Measurements from ENCODE around the gene THBS4.
"Not testable (repeated sequence)": the region's sequence is repeated elsewhere in the genome, so short reads cannot be mapped to it uniquely, and the experiment has no call there.

Gene THBS4

DNA sequence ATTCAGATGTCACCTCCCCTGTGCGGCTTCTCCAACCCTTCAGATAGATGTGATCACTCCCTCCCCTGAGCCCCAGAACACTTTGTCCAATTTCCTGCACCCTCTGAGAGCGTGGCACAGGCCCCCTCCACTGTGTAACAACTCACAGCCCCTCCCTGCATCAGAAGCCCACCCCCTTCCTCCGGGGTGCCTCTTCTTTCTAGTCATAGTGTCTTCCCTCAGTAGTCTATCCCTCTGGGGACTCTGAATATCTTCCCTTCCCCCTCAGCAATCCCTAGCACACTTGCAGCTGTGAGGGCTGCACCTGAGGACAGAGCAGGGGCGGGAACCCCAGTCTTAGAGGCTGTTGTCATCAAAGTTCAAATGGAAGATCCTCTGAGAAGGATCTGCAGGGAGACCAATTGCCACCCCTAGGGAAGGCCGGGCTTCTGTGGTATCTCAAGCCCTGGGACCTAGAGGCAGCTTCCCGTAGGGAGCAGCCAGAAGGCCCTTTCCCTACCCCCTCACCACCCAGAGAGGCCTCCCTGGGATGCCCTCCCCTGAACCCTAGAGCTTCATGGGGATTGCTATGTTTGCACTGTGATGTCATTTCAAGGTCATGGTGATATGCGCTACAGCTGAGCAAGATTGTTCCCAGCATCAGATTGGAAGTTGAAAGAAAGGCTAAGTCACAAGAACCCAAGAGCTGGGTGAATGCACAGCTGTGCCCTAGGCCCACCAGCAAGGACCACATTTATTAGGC is 70.7 kb downstream of the THBS4 start:
- Histone ChIP-seq H3K4me3 (ENCODE audit: low read depth in 1 of 2, low read length in 2 of 2) (no peak overlapping the region), H3K9me3 (ENCODE audit: low read length) (no peaks in the 10 kb centered on the region), H3K27me3 (ENCODE audit: control insufficient read depth in 1 of 2, insufficient read depth in 2 of 2, low read length in 2 of 2) (no peaks in the 10 kb centered on the region), H3K4me1 (ENCODE audit: insufficient read depth, low read length) (peaks cover 17% of the 10 kb centered on the region), H3K9ac (ENCODE audit: low read length) (no peak overlapping the region), H3K27ac (ENCODE audit: low read depth, low read length) (no peak overlapping the region), H3K36me3 (ENCODE audit: insufficient read depth, low read length) (no peaks in the 10 kb centered on the region)

DNA sequence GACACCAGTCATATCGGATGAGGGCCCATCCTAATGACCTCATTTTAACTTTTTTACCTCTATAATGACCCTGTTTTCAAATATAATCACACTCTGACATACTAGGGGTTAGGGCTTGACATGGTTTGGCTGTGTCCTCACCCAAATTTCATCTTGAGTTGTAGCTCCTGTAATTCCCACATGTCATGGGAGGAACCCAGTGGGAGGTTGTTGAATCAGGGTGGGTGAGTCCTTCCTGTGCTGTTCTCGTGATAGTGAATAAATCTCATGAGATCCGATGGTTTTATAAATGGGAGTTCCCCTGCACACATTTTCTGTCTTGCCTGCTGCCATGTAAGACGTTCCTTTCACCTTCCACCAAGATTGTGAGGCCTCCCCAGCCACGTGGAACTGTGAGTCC is 71.8 kb downstream of the THBS4 start:
- H3K9me3 ChIP-seq (ENCODE audit: low read length) = no peaks in the 10 kb centered on the region
- H3K27me3 ChIP-seq (ENCODE audit: control insufficient read depth in 1 of 2, insufficient read depth in 2 of 2, low read length in 2 of 2) = no peaks in the 10 kb centered on the region

DNA sequence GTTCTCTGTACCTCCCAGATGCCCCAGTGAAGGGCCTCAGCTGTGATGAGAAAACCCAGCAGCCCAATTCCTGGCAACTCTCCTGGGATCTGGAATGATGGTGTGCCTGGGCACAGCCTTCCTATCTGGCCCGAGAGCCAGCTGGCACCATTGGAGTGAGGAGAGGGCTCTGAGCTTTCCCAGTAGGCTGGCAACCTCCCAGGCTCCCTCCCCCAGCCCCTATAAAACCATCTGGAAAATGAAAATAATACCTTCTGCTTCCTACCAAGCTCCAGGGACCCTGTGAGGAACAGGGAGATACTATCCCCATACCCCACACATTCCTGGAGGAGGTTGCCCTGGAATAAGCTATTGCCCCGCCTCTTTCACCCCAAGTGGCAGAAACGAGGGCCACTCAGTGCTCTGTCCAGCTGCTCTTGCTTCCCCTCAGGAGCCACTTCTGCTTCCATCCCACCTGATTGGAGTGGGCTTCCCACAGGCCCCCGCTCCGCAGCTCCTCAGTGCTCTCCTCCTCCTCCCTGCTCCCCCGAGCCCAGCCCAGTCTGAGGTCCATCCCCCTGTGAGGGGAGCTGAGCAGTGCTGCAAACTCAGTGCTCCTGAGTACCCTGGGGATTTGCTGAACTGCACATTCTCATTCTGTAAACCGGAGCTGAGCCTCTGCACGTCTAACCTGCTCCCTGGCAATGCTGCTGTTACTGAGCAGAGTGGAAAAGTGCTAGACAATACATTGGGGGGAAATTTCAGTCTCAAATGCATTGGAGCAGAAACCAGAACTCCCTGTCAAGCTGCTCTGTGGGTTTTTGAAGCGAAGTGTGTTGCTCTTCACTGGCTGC is 74.7 kb downstream of the THBS4 start:
- Histone ChIP-seq H3K27ac (ENCODE audit: low read depth, low read length) (peak overlapping the region; percentile 60), H3K9me3 (ENCODE audit: low read length) (no peaks in the 10 kb centered on the region), H3K36me3 (ENCODE audit: insufficient read depth, low read length) (no peaks in the 10 kb centered on the region), H3K4me1 (ENCODE audit: insufficient read depth, low read length) (peaks cover 22% of the 10 kb centered on the region), H3K9ac (ENCODE audit: low read length) (no peak overlapping the region), H3K4me3 (ENCODE audit: low read depth in 1 of 2, low read length in 2 of 2) (peak overlapping the region in 1 of 2 donors; percentile 4), H3K27me3 (ENCODE audit: control insufficient read depth in 1 of 2, insufficient read depth in 2 of 2, low read length in 2 of 2) (no peaks in the 10 kb centered on the region)

More for the DNA sequence above, 71.8 kb downstream of the THBS4 start:
- no peak overlapping the region for H3K4me3 ChIP-seq (ENCODE audit: low read depth in 1 of 2, low read length in 2 of 2)
- H3K36me3 ChIP-seq (ENCODE audit: insufficient read depth, low read length) = no peaks in the 10 kb centered on the region
- H3K4me1 ChIP-seq (ENCODE audit: insufficient read depth, low read length) = peaks cover 22% of the 10 kb centered on the region
- no peak overlapping the region for H3K9ac ChIP-seq (ENCODE audit: low read length)
- H3K27ac ChIP-seq (ENCODE audit: low read depth, low read length) = no peak overlapping the region

DNA sequence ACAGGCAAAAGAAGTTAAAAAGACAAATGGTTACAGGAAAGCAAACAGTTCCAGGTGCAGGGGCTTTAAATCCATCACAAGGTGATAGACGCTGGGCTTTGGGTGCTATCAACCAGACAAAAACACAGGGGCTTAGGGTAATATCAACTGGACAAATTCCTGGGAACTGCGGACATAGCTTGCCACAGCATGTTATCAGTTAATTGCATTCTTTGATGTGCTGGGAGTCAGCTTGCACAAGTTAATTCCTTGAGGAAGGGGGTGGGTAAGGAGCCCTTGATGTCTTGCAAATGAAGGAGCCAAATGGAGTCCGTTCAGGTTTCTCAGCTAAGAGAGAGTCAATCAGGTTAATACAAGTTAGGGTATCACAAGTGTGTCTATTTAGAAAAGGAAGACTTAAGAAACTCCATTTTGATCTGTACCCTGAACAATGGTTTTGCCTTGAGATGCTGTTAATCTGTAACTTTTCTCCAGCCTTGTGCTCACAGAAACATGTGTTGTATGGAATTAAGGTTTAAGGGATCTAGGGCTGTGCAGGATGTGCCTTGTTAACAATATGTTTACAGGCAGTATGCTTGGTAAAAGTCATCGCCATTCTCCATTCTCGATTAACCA is 76.3 kb downstream of the THBS4 start:
- not testable (repeated sequence) for H3K4me3 ChIP-seq (ENCODE audit: low read depth in 1 of 2, low read length in 2 of 2); H3K27me3 ChIP-seq (ENCODE audit: control insufficient read depth in 1 of 2, insufficient read depth in 2 of 2, low read length in 2 of 2); H3K27ac ChIP-seq (ENCODE audit: low read depth, low read length); H3K36me3 ChIP-seq (ENCODE audit: insufficient read depth, low read length); H3K9me3 ChIP-seq (ENCODE audit: low read length); H3K9ac ChIP-seq (ENCODE audit: low read length)
- H3K4me1 ChIP-seq (ENCODE audit: insufficient read depth, low read length) = peaks cover 22% of the 10 kb centered on the region

DNA sequence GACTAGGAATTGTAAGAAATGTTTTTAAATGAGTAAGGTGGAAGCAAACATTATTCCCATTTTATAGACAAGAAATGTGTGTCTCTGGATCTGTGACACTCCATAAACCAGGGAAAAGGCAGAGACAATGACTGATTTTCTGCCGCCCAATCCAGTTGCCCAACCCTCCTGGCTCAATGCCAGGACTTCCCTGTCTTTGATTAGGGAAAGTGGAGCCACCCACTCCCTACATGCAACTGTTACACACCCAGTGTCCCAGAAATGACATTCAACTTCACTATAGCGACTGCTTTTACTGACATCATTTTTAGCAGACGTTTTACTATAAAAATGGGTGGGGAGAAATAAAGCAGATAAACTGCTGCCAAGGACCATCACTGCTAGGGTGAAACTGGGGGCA is 79.7 kb downstream of the THBS4 start:
- peaks cover 16% of the 10 kb centered on the region for H3K4me1 ChIP-seq (ENCODE audit: insufficient read depth, low read length)

DNA sequence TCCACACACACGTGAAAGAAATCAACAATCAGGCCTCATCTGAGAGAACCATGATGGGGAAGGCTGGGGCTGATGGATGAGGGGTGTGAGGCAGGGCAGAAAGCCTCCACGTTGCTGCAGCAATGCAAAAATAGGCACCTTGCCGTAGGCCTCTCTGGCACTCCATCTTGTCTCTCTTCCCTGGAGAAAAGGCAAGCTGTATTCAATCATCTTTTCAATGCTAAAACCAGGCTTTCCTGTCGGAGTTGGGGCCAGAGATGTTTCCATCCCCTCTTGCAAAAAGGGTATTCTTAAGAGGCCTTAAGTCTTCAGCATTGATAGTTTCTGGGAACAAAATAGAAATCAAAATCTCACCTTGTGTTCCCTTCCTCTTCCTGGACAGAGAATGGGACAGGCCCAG is 80.9 kb downstream of the THBS4 start:
- Histone ChIP-seq H3K4me3 (ENCODE audit: low read depth in 1 of 2, low read length in 2 of 2) (no peak overlapping the region), H3K36me3 (ENCODE audit: insufficient read depth, low read length) (no peaks in the 10 kb centered on the region), H3K27ac (ENCODE audit: low read depth, low read length) (no peak overlapping the region), H3K27me3 (ENCODE audit: control insufficient read depth in 1 of 2, insufficient read depth in 2 of 2, low read length in 2 of 2) (no peaks in the 10 kb centered on the region), H3K9ac (ENCODE audit: low read length) (no peak overlapping the region), H3K9me3 (ENCODE audit: low read length) (no peaks in the 10 kb centered on the region), H3K4me1 (ENCODE audit: insufficient read depth, low read length) (peaks cover 4% of the 10 kb centered on the region)

More for the DNA sequence above, 79.7 kb downstream of the THBS4 start:
- Histone ChIP-seq H3K4me3 (ENCODE audit: low read depth in 1 of 2, low read length in 2 of 2) (no peak overlapping the region), H3K27me3 (ENCODE audit: control insufficient read depth in 1 of 2, insufficient read depth in 2 of 2, low read length in 2 of 2) (no peaks in the 10 kb centered on the region), H3K9ac (ENCODE audit: low read length) (no peak overlapping the region), H3K27ac (ENCODE audit: low read depth, low read length) (no peak overlapping the region), H3K9me3 (ENCODE audit: low read length) (no peaks in the 10 kb centered on the region), H3K36me3 (ENCODE audit: insufficient read depth, low read length) (no peaks in the 10 kb centered on the region)

DNA sequence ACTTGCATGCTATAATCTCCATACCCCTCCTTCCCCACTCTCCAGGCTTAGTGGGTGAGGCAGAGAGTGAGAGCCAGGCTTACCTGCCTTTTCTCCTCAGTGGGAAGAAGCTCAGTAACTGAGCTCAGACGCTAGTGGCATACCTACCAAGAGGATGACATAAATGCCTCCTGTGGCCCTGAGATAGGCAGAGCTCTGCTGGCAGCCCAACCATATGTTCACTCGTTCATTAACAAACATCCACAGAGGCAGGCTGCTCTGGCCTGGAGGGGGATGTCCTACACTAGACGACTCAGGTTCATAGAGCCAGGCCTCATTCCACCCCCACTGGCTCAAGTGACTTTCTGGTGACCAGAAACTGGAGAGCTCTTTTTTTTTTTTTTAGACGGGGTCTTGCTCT is 81.3 kb downstream of the THBS4 start:
- Histone ChIP-seq H3K9me3 (ENCODE audit: low read length) (no peaks in the 10 kb centered on the region), H3K4me3 (ENCODE audit: low read depth in 1 of 2, low read length in 2 of 2) (no peak overlapping the region), H3K4me1 (ENCODE audit: insufficient read depth, low read length) (no peaks in the 10 kb centered on the region), H3K27me3 (ENCODE audit: control insufficient read depth in 1 of 2, insufficient read depth in 2 of 2, low read length in 2 of 2) (no peaks in the 10 kb centered on the region), H3K27ac (ENCODE audit: low read depth, low read length) (no peak overlapping the region), H3K36me3 (ENCODE audit: insufficient read depth, low read length) (no peaks in the 10 kb centered on the region), H3K9ac (ENCODE audit: low read length) (no peak overlapping the region)

DNA sequence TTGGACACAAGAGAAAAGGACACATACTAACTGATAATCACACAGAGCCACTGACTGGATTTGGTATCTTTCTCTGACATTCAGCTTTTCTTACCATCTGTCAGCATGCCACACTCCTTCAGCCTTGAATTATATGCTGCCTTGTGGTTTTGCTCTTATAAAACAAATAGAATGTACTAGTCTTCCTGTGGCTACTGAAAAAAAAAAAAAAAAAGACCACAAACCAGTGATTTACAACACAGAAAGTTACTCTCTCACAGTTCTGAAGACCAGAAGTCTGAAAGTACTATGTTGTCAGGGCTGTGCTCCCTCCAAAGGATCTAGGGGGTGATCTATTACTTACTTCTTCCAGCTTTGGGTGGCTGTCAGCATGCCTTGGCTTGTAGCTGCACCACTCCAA is 82.3 kb downstream of the THBS4 start:
- Histone ChIP-seq H3K4me1 (ENCODE audit: insufficient read depth, low read length) (no peaks in the 10 kb centered on the region), H3K27me3 (ENCODE audit: control insufficient read depth in 1 of 2, insufficient read depth in 2 of 2, low read length in 2 of 2) (no peaks in the 10 kb centered on the region), H3K9ac (ENCODE audit: low read length) (no peak overlapping the region), H3K36me3 (ENCODE audit: insufficient read depth, low read length) (no peaks in the 10 kb centered on the region), H3K27ac (ENCODE audit: low read depth, low read length) (no peak overlapping the region), H3K9me3 (ENCODE audit: low read length) (no peaks in the 10 kb centered on the region), H3K4me3 (ENCODE audit: low read depth in 1 of 2, low read length in 2 of 2) (no peak overlapping the region)

DNA sequence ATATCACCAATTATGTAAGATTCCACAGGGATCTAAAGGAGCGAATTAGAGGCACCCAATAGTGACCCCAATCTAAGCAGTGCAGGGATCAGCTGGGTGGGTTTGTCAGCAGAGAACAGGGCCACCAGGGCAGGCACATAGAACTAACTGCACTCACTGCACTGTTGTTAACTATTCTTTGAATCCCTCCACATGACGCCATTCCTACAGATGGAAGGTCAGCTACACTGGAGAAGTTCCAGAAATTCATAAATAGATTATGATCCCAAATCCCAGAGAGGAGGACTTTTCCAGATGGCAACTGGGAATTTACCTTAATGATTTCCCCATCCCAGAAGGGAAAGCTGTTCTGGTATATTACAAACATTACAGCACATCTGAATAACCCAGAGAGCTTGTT is 84.2 kb downstream of the THBS4 start:
- no peak overlapping the region for H3K4me3 ChIP-seq (ENCODE audit: low read depth in 1 of 2, low read length in 2 of 2)
- no peaks in the 10 kb centered on the region for H3K9me3 ChIP-seq (ENCODE audit: low read length)
- H3K4me1 ChIP-seq (ENCODE audit: insufficient read depth, low read length) = no peaks in the 10 kb centered on the region
- H3K9ac ChIP-seq (ENCODE audit: low read length) = no peak overlapping the region
- no peak overlapping the region for H3K27ac ChIP-seq (ENCODE audit: low read depth, low read length)
- H3K27me3 ChIP-seq (ENCODE audit: control insufficient read depth in 1 of 2, insufficient read depth in 2 of 2, low read length in 2 of 2) = no peaks in the 10 kb centered on the region
- H3K36me3 ChIP-seq (ENCODE audit: insufficient read depth, low read length) = no peaks in the 10 kb centered on the region

DNA sequence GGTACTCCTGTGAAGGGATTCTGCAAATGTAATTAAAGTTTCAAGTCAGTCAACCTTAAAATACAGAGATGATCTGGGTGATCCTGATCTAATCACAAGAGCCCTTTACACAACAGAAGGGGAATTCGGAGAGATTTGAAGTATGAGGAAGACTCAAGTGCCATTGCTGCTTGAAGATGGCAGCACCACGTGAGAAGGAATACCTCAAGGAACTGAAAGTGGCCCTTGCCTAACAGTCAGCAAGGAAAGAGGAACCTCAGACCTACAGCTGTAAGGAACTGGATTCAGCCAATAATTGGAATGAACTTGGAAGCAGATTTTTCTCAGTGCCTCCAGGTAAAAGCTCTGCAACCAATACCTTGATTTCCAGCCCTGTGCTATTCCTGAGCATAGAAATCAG is 87.4 kb downstream of the THBS4 start:
- Histone ChIP-seq H3K9ac (ENCODE audit: low read length) (no peak overlapping the region), H3K4me1 (ENCODE audit: insufficient read depth, low read length) (no peaks in the 10 kb centered on the region)

DNA sequence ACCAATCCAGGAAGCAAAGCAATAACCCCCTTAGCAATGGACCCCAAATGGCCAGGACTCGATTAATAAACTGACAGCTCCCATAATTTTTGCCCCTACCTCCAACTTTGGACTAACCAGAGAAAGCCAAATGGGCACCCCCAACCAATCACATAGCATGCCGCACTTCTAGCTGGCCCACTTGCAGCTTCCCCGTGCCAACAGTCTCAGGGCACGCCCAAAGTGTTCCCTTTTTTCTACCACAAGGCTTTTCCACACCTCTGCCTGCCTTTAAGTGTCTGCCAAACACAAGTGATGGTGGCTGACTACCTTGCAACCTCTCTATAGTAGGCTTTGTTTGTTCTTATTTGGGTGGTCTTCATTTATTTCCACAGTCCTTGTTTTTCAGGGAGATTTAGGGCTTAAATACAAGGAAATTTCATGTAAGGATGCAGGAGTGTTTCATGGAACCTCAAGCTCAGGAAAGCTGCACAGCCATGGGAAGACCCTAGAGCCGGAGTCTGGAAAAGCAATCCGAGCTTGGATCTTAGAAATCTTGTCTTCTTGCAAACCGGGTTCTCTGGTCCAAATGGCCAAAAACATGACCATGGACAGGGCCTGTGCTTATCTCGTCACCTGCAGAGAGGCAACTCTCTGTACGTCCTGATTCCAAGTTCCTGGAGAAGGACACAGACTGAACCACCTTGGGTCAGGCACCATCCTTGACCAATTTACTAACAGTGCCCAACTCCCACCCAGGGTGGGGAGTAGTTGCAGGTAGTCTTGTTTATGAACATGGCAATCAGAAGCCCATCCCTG is 89.2 kb downstream of the THBS4 start:
- Histone ChIP-seq H3K27ac (ENCODE audit: low read depth, low read length) (no peak overlapping the region), H3K9me3 (ENCODE audit: low read length) (no peaks in the 10 kb centered on the region)

More for the DNA sequence above, 87.4 kb downstream of the THBS4 start:
- no peaks in the 10 kb centered on the region for H3K27me3 ChIP-seq (ENCODE audit: control insufficient read depth in 1 of 2, insufficient read depth in 2 of 2, low read length in 2 of 2)
- no peaks in the 10 kb centered on the region for H3K9me3 ChIP-seq (ENCODE audit: low read length)
- H3K4me3 ChIP-seq (ENCODE audit: low read depth in 1 of 2, low read length in 2 of 2) = no peak overlapping the region
- no peak overlapping the region for H3K27ac ChIP-seq (ENCODE audit: low read depth, low read length)
- H3K36me3 ChIP-seq (ENCODE audit: insufficient read depth, low read length) = no peaks in the 10 kb centered on the region

More for the DNA sequence above, 89.2 kb downstream of the THBS4 start:
- Histone ChIP-seq H3K4me1 (ENCODE audit: insufficient read depth, low read length) (no peaks in the 10 kb centered on the region), H3K9ac (ENCODE audit: low read length) (no peak overlapping the region), H3K4me3 (ENCODE audit: low read depth in 1 of 2, low read length in 2 of 2) (no peak overlapping the region), H3K36me3 (ENCODE audit: insufficient read depth, low read length) (no peaks in the 10 kb centered on the region), H3K27me3 (ENCODE audit: control insufficient read depth in 1 of 2, insufficient read depth in 2 of 2, low read length in 2 of 2) (no peaks in the 10 kb centered on the region)
